ENCODE measurements around the gene MESD.

The MESD gene

GRCh38 chr15:80915472-80915871 is 74.1 kb downstream of the MESD start:
- no peak for TF ChIP-seq ZNF274 (IDR thresholded peaks at IDR 0.05; ENCODE audit: low read depth, low read length)
- no peak overlapping the region for H3K4me3 ChIP-seq (ENCODE audit: low read length)

GRCh38 chr15:80913541-80913940 is 76.1 kb downstream of the MESD start:
- H3K4me3 ChIP-seq (ENCODE audit: low read length) = no peak overlapping the region
- no peak for TF ChIP-seq ZNF274 (IDR thresholded peaks at IDR 0.05; ENCODE audit: low read depth, low read length)

GRCh38 chr15:80912673-80913072 is 76.9 kb downstream of the MESD start:
- H3K4me3 ChIP-seq (ENCODE audit: low read length) = no peak overlapping the region
- no peak for TF ChIP-seq ZNF274 (IDR thresholded peaks at IDR 0.05; ENCODE audit: low read depth, low read length)

GRCh38 chr15:80911821-80912220 is 77.8 kb downstream of the MESD start:
- TF ChIP-seq ZNF274 (IDR thresholded peaks at IDR 0.05; ENCODE audit: low read depth, low read length) = no peak
- no peak overlapping the region for H3K4me3 ChIP-seq (ENCODE audit: low read length)

GRCh38 chr15:80906159-80906766 is 83.4 kb downstream of the MESD start:
- H3K4me3 ChIP-seq (ENCODE audit: low read length) = no peak overlapping the region
- no peak for TF ChIP-seq ZNF274 (IDR thresholded peaks at IDR 0.05; ENCODE audit: low read depth, low read length)

GRCh38 chr15:80904998-80905397 is 84.6 kb downstream of the MESD start:
- H3K4me3 ChIP-seq (ENCODE audit: low read length) = no peak overlapping the region
- no peak for TF ChIP-seq ZNF274 (IDR thresholded peaks at IDR 0.05; ENCODE audit: low read depth, low read length)

- TF ChIP-seq ZNF274 (IDR thresholded peaks at IDR 0.05; ENCODE audit: low read depth, low read length) = no peak
- no peak overlapping the region for H3K4me3 ChIP-seq (ENCODE audit: low read length)
Observed at GRCh38 chr15:80902298-80902801, 87.3 kb downstream of the MESD start.

GRCh38 chr15:80898040-80898439 is 91.6 kb downstream of the MESD start:
- no peak overlapping the region for H3K4me3 ChIP-seq (ENCODE audit: low read length)
- no peak for TF ChIP-seq ZNF274 (IDR thresholded peaks at IDR 0.05; ENCODE audit: low read depth, low read length)

Measured in GM08714 (cell line).